Stomach (tissue), 9 donors: ENCODE data around the gene ACAP2. TPM values are rescaled to one million over a fixed set of nuclear protein-coding genes. Genes with fewer than 3 reads are reported as not detected.

ENCODE experiments used
- DNase-seq, 2 donors: peaks; one replicate each; pipeline versions ENCODE4 v3.0.0 to v3.0.0-alpha.2; 2013 to 2019
- H3K27ac ChIP-seq, 5 donors: fragments of 200-600 bp in 4 of 5; sonication (generic) in 4 of 5; one replicate each; pipeline ENCODE4 v1.5.1; 2013 to 2019; ENCODE audit warnings: mild to moderate bottlenecking in 1 of 5, moderate library complexity in 1 of 5
- H3K27me3 ChIP-seq, 3 donors: fragments of 200-600 bp; sonication (generic); one replicate each; pipeline ENCODE4 v1.5.1; 2017 to 2019; ENCODE audit warnings: mixed run types in 1 of 3
- H3K36me3 ChIP-seq, 4 donors: fragments of 200-600 bp; sonication (generic); 1 replicate in 3 of 4; 2 replicates in 1 of 4; pipeline ENCODE4 v1.5.1; 2016 to 2019
- H3K4me1 ChIP-seq, 4 donors: fragments of 200-600 bp; sonication (generic); one replicate each; pipeline ENCODE4 v1.5.1; 2016 to 2019
- H3K4me3 ChIP-seq, 4 donors: fragments of 200-600 bp; sonication (generic) in 3 of 4; one replicate each; pipeline ENCODE4 v1.5.1; 2016 to 2019; ENCODE audit warnings: mild to moderate bottlenecking in 1 of 4
- H3K9me3 ChIP-seq, 4 donors: fragments of 200-600 bp; sonication (generic); one replicate each; pipeline ENCODE4 v1.5.1; 2016 to 2019
- EP300 ChIP-seq: sonication (generic); formaldehyde crosslinking; IDR thresholded peaks from one replicate; pipeline ENCODE4 v1.6.1; 2017; ENCODE audit warnings: antibody characterized with exemption
- POLR2A ChIP-seq, 4 donors: fragments of 450-650 bp; IDR thresholded peaks; one replicate each; pipeline ENCODE4 v1.6.1; 2016; ENCODE audit warnings: antibody characterized with exemption in 4 of 4, control low read depth in 2 of 4, mild to moderate bottlenecking in 1 of 4, moderate library complexity in 1 of 4
- POLR2AphosphoS5 ChIP-seq, 3 donors: sonication (generic); formaldehyde crosslinking; IDR thresholded peaks; one replicate each; pipeline ENCODE4 v1.6.1; 2016; ENCODE audit warnings: antibody characterized with exemption in 3 of 3
- WGBS, 5 donors: extraction: QIAGEN DNeasy Blood & Tissue Kit in 3 of 5; methylation state at CpG; one replicate each; pipeline versions ENCODE4 v1.1.5 to v1.1.7; 2013 to 2018; 5-methylcytosine and 5-hydroxymethylcytosine counted together
- intact Hi-C: fragments of 100-400 bp; cut with DNase I; formaldehyde crosslinking; loops from one replicate; pipeline ENCODE4 v1.15.1; 2023; ENCODE audit warnings: low total_unique reads
- polyA plus RNA-seq, 3 donors: library from polyadenylated mRNA; stranded (reverse); fragments of 200-250 nt; gene quantifications; one replicate each; pipeline ENCODE4 v1.2.3, GENCODE V29; 2013
- total RNA-seq, 5 donors: library from RNA; depleted of rRNA; stranded (reverse); fragments of >200 nt; gene quantifications; one replicate each; pipeline versions ENCODE4 v1.1.0 to v1.2.3, GENCODE V29; 2014 to 2016
- TF ChIP-seq, protein P1 (sequence below), 7 experiments: fragments of 450-650 bp in 4 of 7; fragments of 200-600 bp in 3 of 7; sonication (generic) in 3 of 7; IDR thresholded peaks; one replicate each; pipeline ENCODE4 v1.5.1; 2016 to 2019; ENCODE audit warnings: antibody characterized with exemption in 7 of 7, control low read depth in 2 of 7, mild to moderate bottlenecking in 1 of 7
- donor health status: healthy with polysubstance abuse.
- donor health status: Bipolar disorder and iron deficiency.
- donor health status: healthy.

The ACAP2 gene
- total and polyA plus RNA-seq, 8 donors, result 4.6 to 159 (median 41.1) TPM

DNA sequence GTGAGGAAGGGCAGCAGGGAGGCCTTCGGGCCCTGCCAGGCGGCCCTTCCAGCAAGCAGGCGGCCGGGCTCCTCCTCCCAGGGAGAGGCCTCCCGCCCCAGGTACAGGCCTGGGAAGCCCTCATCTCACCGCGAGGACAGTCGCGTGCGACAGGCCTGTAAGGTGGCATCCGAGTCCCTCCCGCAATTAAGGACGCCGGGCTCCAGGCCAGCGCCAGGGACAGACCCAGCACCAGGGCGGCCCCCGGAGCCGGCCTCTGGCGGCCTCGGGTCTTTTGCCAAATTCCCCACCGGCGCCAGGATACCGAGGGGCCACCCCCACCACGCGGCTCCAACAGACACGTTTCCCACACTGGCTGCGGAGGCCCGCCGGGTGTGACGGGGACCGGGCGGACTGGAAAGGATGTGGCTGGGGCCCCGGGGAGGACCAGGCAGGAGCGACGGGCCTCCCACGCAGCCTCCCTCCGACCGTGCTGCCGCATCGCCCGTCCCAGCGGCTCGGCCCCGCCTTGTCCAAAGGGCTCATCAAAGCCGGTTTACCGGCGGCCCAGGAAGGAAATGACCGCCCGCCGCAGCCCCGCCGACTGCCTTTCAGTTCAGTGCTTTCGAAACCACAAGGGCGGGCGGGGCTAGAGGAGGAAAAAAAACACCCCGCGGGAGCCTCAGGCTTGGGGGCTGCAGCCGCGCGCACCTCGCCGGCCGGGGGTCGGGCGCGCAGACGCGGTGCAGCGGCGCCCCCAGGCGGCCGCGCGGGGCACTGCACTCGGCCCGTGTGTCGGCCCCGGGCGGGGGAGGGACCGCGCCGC is 183.1 kb downstream of the ACAP2 start:
- intact Hi-C loops, result loop anchor here (5.0 to 10.0 kb wide), 2 partner anchors 145 to 577 kb away; no protein-coding TSS in a partner anchor
- no peaks in the 10 kb centered on the region for H3K27me3 ChIP-seq
- peak overlapping the region; percentile 64 to 76 (median 71) for H3K4me3 ChIP-seq
- peak overlapping the region; percentile 88 to 95 (median 91) for H3K27ac ChIP-seq
- TF ChIP-seq, protein P1, sequence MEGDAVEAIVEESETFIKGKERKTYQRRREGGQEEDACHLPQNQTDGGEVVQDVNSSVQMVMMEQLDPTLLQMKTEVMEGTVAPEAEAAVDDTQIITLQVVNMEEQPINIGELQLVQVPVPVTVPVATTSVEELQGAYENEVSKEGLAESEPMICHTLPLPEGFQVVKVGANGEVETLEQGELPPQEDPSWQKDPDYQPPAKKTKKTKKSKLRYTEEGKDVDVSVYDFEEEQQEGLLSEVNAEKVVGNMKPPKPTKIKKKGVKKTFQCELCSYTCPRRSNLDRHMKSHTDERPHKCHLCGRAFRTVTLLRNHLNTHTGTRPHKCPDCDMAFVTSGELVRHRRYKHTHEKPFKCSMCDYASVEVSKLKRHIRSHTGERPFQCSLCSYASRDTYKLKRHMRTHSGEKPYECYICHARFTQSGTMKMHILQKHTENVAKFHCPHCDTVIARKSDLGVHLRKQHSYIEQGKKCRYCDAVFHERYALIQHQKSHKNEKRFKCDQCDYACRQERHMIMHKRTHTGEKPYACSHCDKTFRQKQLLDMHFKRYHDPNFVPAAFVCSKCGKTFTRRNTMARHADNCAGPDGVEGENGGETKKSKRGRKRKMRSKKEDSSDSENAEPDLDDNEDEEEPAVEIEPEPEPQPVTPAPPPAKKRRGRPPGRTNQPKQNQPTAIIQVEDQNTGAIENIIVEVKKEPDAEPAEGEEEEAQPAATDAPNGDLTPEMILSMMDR (IDR thresholded peaks at IDR 0.05), result peak in 4 of 7 experiments; percentile 22 to 100 (median 68)
- TF ChIP-seq POLR2AphosphoS5 (IDR thresholded peaks at IDR 0.05) (peak; percentile 51 to 85 (median 67)), EP300 (no peak)
- peaks cover 28 to 58% (median 41%) of the 10 kb centered on the region in 4 donors for H3K4me1 ChIP-seq
- H3K9me3 ChIP-seq, result no peaks in the 10 kb centered on the region
- no peaks in the 10 kb centered on the region for H3K36me3 ChIP-seq
- DNase-seq, result peak; percentile 85 to 96
- WGBS, 5 donors, result 2 to 5% (median 3%) methylated on average over 40 to 82 of the region's 82 CpGs

DNA sequence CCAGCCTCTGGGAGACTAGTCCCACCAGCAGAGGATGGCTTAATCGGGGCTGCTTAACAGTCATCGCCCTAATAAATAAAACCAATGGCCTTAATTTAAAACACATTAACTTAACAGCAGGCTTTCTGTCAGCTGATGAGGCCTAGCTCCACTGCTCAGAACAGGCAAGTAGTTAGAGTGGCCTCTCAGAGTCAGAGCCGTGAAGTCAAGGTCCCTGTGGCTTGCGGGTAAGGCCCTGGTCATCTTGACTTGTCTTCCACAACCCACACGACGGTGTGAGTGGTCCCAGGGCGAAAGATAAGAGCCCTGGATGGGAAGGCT is 183.7 kb downstream of the ACAP2 start:
- Histone ChIP-seq H3K36me3 (no peaks in the 10 kb centered on the region), H3K4me1 (peaks cover 28 to 58% (median 41%) of the 10 kb centered on the region in 4 donors), H3K9me3 (no peaks in the 10 kb centered on the region), H3K4me3 (peak overlapping the region; percentile 64 to 76 (median 71)), H3K27ac (peak overlapping the region; percentile 88 to 95 (median 91)), H3K27me3 (no peaks in the 10 kb centered on the region)
- intact Hi-C loops, result loop anchor here (10.0 kb wide), 1 partner anchor 144 kb away; no protein-coding TSS in a partner anchor
- no peak for DNase-seq
- WGBS, 5 donors, result 61 to 71% (median 63%) methylated on average over 6 to 7 of the region's 7 CpGs
- TF ChIP-seq POLR2AphosphoS5 (IDR thresholded peaks at IDR 0.05), result no peak
- no peak for TF ChIP-seq POLR2A (IDR thresholded peaks at IDR 0.05)
- no peak for TF ChIP-seq EP300
- TF ChIP-seq, protein P1 (IDR thresholded peaks at IDR 0.05), result no peak

DNA sequence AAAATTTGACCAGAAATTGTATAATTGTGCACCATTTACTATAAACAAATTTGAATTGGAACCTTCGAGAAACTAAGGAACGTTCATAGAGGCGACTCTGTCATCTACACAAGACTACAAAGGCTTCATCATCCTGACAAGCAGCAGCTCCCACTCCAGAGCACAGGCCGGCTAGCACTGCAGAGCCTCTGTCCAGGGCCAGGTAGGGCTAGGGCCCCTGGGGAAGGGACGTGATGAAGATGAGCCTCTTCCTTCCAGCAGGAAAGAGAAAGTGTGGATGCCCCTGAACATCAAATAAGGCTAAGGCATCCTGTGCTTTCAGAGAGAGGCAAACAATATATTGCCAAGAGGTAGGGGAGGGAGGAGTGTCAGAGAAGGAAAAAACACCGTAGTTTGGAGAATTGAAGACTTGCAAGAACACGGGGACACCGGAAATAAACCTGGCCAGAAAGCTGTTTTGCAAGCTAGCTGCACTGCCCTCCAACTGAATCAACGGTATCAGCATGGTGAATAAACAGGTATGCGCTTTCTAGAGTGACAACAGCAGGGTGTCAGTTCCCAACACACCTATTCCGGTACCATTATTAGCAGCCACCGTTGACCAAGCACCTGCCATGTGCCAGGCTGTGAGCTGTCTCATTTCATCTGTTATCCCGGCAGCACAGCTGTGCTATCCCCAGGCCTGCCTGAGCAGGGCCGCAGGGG is 184.2 kb downstream of the ACAP2 start:
- peaks cover 28 to 58% (median 37%) of the 10 kb centered on the region in 4 donors for H3K4me1 ChIP-seq
- H3K9me3 ChIP-seq, result no peaks in the 10 kb centered on the region
- 58 to 75% (median 63%) methylated on average over 13 to 14 of the region's 14 CpGs for WGBS, 5 donors
- H3K27ac ChIP-seq, result peak overlapping the region; percentile 88 to 95 (median 91)
- H3K36me3 ChIP-seq, result no peaks in the 10 kb centered on the region
- no peak for TF ChIP-seq POLR2AphosphoS5 (IDR thresholded peaks at IDR 0.05)
- no peak for TF ChIP-seq EP300
- no peak for TF ChIP-seq POLR2A (IDR thresholded peaks at IDR 0.05)
- TF ChIP-seq, protein P1 (IDR thresholded peaks at IDR 0.05), result no peak
- peak overlapping the region in 2 of 4 donors; percentile 64 to 73 for H3K4me3 ChIP-seq
- no peaks in the 10 kb centered on the region for H3K27me3 ChIP-seq
- peak in 1 of 2 donors; percentile 62 for DNase-seq
- intact Hi-C loops, result loop anchor here (10.0 kb wide), 1 partner anchor 144 kb away; no protein-coding TSS in a partner anchor
